Gastrocnemius medialis (tissue), 4 donors: ENCODE results near the gene HIVEP3.

Source experiments
- CTCF ChIP-seq, 5 experiments: fragments of 450-650 bp in 3 of 5; fragments of 200-600 bp in 2 of 5; sonication (generic) in 2 of 5; IDR thresholded peaks in 4 of 5; conservative IDR thresholded peaks in 1 of 5; 1 replicate in 4 of 5; 2 replicates in 1 of 5; pipeline ENCODE4 v1.5.1; 2016 to 2019; ENCODE audit warnings: antibody characterized with exemption in 5 of 5, mild to moderate bottlenecking in 3 of 5, moderate library complexity in 3 of 5
- POLR2A ChIP-seq, 2 donors: fragments of 450-650 bp; IDR thresholded peaks; one replicate each; pipeline ENCODE4 v1.6.1; 2017; ENCODE audit warnings: antibody characterized with exemption in 2 of 2, mild to moderate bottlenecking in 2 of 2, moderate library complexity in 2 of 2

DNA sequence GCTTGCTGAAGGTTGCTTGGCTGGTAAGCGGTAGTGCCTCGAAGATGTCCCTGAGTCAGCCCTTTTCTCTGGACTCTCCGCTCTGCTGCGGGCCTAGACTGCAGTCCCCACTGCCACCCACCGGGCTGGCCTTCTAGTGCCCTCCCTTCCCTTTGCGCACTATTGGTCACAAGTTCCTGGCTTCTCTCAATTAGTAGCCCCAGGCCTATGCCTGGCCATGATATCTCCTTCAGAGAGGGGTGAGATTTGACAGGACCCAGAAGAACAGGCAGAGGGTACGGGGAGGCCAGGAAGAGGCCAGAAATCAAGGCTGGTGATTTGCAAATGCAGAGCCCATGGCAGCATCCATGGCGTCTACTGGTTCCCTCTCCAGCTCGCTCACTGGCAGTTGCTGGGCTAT is 207.7 kb downstream of the HIVEP3 start:
- no peak for TF ChIP-seq CTCF (IDR thresholded peaks at IDR 0.05 in 4 of 5, conservative IDR thresholded peaks at IDR 0.05 in 1 of 5)
- no peak for TF ChIP-seq POLR2A (IDR thresholded peaks at IDR 0.05)
